ENCODE data around the gene SARM1.

Gene SARM1

GRCh38 chr17:28395968-28396367 is 24.5 kb downstream of the SARM1 start:
- no peak for DNase-seq (ENCODE audit: low read depth, low spot score)

GRCh38 chr17:28396635-28397239 is 25.2 kb downstream of the SARM1 start:
- no peak for DNase-seq (ENCODE audit: low read depth, low spot score)

GRCh38 chr17:28397275-28397674 is 25.8 kb downstream of the SARM1 start:
- DNase-seq (ENCODE audit: low read depth, low spot score): no peak

GRCh38 chr17:28397687-28398279 is 26.3 kb downstream of the SARM1 start:
- DNase-seq (ENCODE audit: low read depth, low spot score): no peak

- no peak for DNase-seq (ENCODE audit: low read depth, low spot score)
Measured at GRCh38 chr17:28398280-28398981, 26.9 kb downstream of the SARM1 start.

DNA sequence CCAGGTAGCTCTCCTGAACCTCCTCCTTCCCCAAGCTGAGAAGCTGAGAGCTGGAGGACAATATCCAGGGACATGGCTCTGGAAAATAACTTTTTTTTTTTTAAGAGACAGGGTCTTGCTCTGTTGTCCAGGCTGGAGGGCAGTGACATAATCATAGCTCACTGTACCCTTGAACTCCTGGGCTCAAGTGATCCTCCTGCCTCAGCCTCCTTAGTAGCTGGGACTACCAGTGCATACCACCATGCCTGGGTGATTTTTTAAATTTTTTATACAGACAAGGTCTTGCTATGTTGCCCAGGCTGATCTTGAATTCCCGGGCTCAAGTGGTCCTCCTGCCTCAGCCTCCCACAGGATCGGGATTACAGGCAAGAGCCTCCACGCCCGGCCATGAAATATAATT is 28.3 kb downstream of the SARM1 start:
- DNase-seq (ENCODE audit: low read depth, low spot score): no peak

GRCh38 chr17:28402224-28402630 is 30.7 kb downstream of the SARM1 start:
- peak; percentile 69 for DNase-seq (ENCODE audit: low read depth, low spot score)

- DNase-seq (ENCODE audit: low read depth, low spot score): no peak
Measured at GRCh38 chr17:28402844-28403243, 31.4 kb downstream of the SARM1 start.

DNA sequence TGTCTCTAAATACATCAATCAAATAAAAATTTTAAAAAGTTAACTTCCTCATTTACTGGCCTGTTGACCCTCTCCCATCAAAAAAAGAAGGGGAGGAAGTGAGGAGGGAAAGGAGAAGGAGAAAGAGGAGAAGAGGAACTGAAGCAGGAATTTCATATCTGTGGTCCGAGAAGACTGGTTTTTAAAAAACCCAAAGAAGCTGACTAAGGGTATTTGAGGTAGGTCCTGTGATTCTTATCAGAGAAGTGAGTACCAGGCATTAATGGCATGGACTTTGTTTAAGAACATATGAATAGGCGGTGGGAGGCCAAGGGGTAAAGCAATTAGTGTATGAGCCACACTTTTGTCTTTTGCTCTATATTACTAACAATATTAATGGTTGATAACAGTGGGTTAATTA is 32.5 kb downstream of the SARM1 start:
- no peak for DNase-seq (ENCODE audit: low read depth, low spot score)

DNA sequence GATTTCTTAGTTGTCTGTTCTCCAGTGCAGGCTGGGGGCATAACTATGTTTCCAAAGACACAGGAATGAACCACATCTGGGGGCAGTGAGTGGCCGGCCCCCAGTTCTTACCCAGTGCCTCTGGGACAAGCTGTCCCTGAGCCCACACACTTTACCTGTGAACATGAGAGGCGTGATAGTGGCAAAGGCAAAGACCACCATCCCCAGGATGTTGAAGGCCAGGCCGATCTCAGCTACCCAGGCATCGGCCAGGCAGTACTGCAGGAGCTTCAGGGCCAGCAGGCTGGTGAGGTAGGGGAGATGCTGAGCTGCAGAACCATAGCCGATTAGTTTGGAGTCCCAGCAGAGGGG is 32.9 kb downstream of the SARM1 start:
- DNase-seq (ENCODE audit: low read depth, low spot score): no peak

GRCh38 chr17:28404812-28405570 is 33.5 kb downstream of the SARM1 start:
- DNase-seq (ENCODE audit: low read depth, low spot score): no peak

- DNase-seq (ENCODE audit: low read depth, low spot score): no peak
Measured at GRCh38 chr17:28405632-28406472, 34.4 kb downstream of the SARM1 start, which contains the start of gene SLC46A1. Gene SLC46A1, minus strand, starts transcription at chr17:28406212. Its CDS starts 98 bp downstream, at chr17:28406114.

- DNase-seq (ENCODE audit: low read depth, low spot score): no peak
Measured at GRCh38 chr17:28406473-28406814, 35.0 kb downstream of the SARM1 start.

DNA sequence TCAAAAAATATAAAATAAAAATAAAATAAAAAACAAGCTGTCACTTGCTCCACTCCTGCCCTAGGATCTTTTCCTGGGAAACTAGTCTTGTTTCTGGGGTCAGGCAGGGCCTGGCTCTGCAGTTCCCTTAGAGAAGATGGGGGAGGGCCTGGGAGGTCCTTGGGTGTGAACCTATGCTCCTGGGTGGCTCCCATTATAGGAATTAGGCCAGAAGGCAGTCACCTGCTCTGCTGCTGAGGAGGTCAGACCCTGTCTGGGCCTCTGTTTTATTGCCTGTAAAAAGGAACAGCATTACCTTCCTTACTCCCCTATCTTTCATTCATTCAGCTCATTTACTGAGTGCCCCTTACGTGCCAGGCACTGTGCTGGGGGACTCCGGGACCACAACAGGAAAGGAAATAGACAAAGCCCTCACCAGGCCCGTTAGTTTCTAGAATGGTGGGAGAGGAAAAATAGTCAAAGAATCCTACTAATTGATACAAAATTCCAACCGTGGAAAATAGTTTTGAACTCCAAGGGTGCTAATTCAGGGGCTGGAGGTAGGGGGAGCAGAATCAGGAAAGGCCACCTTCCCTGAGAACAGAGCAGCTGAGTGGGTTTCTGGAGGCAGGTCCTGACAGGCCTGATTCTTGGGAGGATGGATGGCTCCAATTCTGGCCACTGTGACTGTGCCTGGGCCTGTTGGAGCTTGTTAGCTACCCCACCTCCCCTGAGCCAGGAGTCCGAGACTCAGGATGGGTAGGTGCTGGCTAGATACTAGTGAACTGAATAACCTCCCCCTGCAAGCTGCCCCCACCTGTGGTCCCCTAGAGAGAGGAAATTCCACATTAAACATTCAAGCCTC is 35.9 kb downstream of the SARM1 start:
- peak; percentile 78 for DNase-seq (ENCODE audit: low read depth, low spot score)

DNA sequence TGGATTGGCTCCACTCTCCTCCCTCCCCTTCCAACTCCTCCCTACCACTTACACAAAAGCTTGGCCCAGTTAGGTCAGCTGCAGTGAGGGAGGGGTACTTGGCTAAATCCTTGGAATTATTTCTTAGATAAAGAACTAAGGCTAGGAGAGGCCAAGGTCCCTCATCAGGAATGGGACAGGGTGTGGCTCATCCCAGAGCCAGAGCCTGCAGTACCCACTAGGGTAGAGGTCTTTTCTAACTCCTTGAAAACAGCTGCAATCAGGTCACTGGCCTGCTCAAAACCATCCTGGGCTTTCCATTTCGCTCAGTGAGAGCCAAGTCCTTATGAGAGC is 36.4 kb downstream of the SARM1 start:
- no peak for DNase-seq (ENCODE audit: low read depth, low spot score)

- no peak for DNase-seq (ENCODE audit: low read depth, low spot score)
Measured at GRCh38 chr17:28412099-28412498, 40.6 kb downstream of the SARM1 start.

GRCh38 chr17:28413804-28414203 is 42.3 kb downstream of the SARM1 start:
- no peak for DNase-seq (ENCODE audit: low read depth, low spot score)

- DNase-seq (ENCODE audit: low read depth, low spot score): no peak
Measured at GRCh38 chr17:28415886-28416285, 44.4 kb downstream of the SARM1 start.

GRCh38 chr17:28416703-28417311 is 45.3 kb downstream of the SARM1 start:
- peak; percentile 91 for DNase-seq (ENCODE audit: low read depth, low spot score)

DNA sequence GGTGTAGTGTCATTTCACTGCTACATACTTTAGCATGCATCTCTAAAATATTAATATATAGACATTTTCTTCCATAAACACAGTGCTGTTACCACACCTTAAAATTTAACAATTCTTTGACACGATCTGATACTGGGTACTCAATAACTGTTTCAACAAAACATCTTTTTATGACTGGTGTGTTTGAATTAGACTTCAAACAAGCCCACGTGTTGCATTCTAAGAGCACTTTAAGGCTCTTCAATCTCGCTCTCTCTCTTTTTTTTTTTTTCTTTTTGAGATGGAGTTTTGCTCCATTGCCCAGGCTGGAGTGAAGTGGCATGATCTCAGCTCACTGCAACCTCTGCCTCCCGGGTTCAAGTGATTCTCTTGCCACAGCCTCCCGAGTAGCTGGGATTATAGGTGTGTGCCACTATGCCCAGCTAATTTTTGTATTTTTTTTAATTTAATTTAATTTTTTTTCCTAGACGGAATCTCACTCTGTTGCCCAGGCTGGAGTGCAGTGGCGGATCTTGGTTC is 50.4 kb downstream of the SARM1 start:
- DNase-seq (ENCODE audit: low read depth, low spot score): no peak

Measured in iPS DF 19.7 (cell line).